ENCODE measurements around the gene TAF9B.

GRCh38 chrX:78111140-78111931 lies 28.1 kb downstream of the TAF9B start:
- no peak for TF ChIP-seq CTCF (IDR thresholded peaks at IDR 0.05)
- no peak for TF ChIP-seq POLR2A (IDR thresholded peaks at IDR 0.05)

Measured in transverse colon (tissue), 3 donors.